Epithelial cell of esophagus (primary cell): ENCODE results near the gene RLF.

Source experiments
- DNase-seq: peaks from one replicate; pipeline ENCODE4 v3.0.0; 2010; ENCODE audit warnings: low read depth
- H3K4me3 ChIP-seq: 2 replicates; pipeline ENCODE4 v1.5.1; 2011; ENCODE audit warnings: mild to moderate bottlenecking, low read length, control low read depth
- CTCF ChIP-seq: IDR thresholded peaks from 2 replicates; pipeline ENCODE4 v1.5.1; 2011; ENCODE audit warnings: low read depth, mild to moderate bottlenecking, low read length, control low read depth, inconsistent platforms; ENCODE audit not compliant: insufficient read depth; ENCODE audit errors: missing control alignments

The RLF gene

DNA sequence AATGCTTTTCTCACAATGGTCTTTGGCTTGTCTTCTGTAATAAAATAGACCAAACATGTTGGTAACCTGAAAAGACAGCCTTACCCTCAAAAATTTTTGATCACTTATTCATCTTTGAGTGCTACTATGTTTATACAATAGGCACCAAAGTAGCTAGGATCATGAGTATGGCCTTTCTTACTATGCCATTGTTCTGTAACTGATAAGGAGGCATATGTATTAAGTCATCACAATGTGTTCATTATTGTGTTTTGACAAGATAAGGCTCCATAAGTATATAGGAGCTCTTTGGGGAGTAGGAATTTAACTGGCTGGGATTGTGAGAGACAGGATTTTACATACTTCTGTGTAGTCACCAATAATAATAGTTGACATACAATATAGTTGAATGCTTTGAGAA is 87.2 kb downstream of the RLF start:
- TF ChIP-seq CTCF: no peak
- no peak overlapping the region for H3K4me3 ChIP-seq
- DNase-seq: no peak

- no peak for TF ChIP-seq CTCF
These were observed 90.3 kb downstream of the RLF start for GRCh38 chr1:40251456-40251855.

DNA sequence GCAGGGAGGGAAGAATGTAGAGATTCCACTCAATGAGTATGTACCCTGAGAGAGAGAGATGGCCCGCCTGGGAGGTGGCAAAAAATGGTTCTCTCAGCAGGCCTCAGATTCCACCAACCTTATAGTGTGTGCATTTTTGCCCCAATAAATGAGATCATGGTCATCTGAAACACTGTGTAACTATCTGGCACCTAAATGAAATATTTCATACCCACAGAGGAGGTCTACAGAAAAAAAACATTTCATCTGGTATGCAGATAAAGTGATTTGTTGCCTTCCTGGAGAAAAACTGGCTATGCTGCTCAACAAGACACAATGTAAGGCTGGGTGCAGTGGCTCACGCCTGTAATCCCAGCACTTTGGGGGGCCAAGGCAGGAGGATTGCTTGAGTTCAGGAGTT is 91.4 kb downstream of the RLF start:
- no peak for TF ChIP-seq CTCF
- DNase-seq: no peak
- H3K4me3 ChIP-seq: no peak overlapping the region

More at GRCh38 chr1:40251456-40251855, 90.3 kb downstream of the RLF start:
- no peak overlapping the region for H3K4me3 ChIP-seq
- no peak for DNase-seq

- no peak overlapping the region for H3K4me3 ChIP-seq
- no peak for DNase-seq
- no peak for TF ChIP-seq CTCF
These were observed 94.0 kb downstream of the RLF start for GRCh38 chr1:40255231-40255630.

DNA sequence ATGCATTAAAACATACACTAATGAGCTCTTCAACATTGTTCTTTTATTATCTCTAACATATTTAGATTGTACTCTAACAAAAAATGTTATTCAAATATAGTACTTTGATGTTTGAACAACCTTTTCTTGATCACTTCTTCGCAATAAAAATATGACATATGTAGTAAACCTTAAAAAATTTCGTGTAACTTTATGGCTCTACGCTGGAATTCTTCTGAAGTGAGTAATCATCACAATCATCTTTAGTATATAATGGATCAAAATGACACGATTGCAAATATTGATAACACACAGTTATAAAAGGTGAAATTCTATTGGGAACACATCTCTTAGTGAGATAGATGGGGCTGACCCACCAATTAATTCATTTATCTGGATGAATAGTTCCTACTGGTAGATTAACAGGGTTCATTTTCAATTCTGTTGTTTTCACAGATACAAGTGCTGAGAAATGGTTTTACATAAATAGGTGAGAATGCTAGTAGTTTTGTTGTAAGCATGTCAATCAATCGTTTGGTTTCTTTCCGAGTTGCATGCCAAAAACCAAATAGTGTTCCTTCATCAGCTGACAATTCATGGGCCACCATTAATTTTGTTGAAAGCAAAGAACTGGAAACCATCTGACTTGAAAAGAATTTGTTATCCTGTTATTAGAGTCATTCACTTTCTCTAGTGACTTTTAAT is 95.4 kb downstream of the RLF start:
- no peak for TF ChIP-seq CTCF
- no peak for DNase-seq
- H3K4me3 ChIP-seq: peak overlapping the region; percentile 94

DNA sequence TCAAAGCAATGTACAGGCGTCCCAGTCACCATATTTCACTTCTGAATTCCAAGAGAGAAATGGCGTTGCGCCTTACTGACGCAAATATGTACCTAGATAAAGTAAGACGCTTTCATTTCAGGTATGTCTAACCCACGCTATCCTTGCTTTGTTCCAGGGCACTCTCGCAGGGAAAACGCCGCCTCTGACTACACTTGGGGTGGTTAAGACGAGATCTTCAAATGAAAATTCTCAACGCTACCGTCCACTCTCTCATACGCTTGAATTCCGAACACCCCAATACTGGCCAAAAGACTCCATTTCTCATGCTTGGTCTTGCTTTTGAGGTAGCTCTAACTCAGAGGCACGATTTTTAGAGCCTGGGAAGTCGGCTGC is 96.1 kb downstream of the RLF start:
- H3K4me3 ChIP-seq: peak overlapping the region; percentile 94
- no peak for TF ChIP-seq CTCF
- no peak for DNase-seq
